GM12878 (cell line): ENCODE data around the gene ARL15. TPM values are rescaled to one million over a fixed set of nuclear protein-coding genes. Genes with fewer than 3 reads are reported as not detected.

Source experiments
- ATAC-seq: fragments of 200-7000 bp; cut with Tn5 transposase; 3 replicates; pipeline ENCODE4 v1.9.1; 2020; ENCODE audit warnings: mild to moderate bottlenecking, moderate library complexity
- BruUV-seq: library from RNA; stranded (reverse); fragments of 400-500 nt; replicated peaks from 2 replicates; lab custom pipeline; 2021; lab: Mats Ljungman, UMichigan
- CTCF ChIA-PET: fragments of 300-600 bp; sonication (Branson Sonifier 250); formaldehyde crosslinking; extraction: SDS; loops from one replicate; lab custom pipeline; 2021; ENCODE audit warnings: inconsistent platforms; lab: Yijun Ruan, JAX
- POLR2A ChIA-PET: fragments of 350-600 bp; formaldehyde crosslinking; extraction: SDS; loops from one replicate; lab custom pipeline; 2021; ENCODE audit warnings: inconsistent platforms; lab: Charles Lee
- RAD21 ChIA-PET: fragments of 300-600 bp; sonication (Branson Sonifier 250); formaldehyde crosslinking; loops from one replicate; lab custom pipeline; 2023; ENCODE audit warnings: antibody characterized with exemption; ENCODE audit not compliant: unreplicated experiment; lab: Charles Lee
- SMC1A ChIA-PET: fragments of 300-600 bp; sonication (Branson Sonifier 250); formaldehyde crosslinking; loops from one replicate; lab custom pipeline; 2023; ENCODE audit not compliant: unreplicated experiment, uncharacterized antibody; lab: Charles Lee
- DNase-seq: peaks from one replicate; pipeline ENCODE4 v3.0.0-alpha.2; 2011; ENCODE audit warnings: low read depth, low spot score
- FAIRE-seq: peaks from 3 replicates; lab custom pipeline; 2011; peaks lifted over from hg19 to GRCh38; lab: Jason Lieb, UNC
- H2AFZ ChIP-seq: 2 replicates; pipeline ENCODE4 v1.6.0; 2011; ENCODE audit warnings: low read depth, low read length, control low read depth; ENCODE audit not compliant: control insufficient read depth
- H3K27ac ChIP-seq: 2 replicates; pipeline ENCODE4 v1.5.1; 2011; ENCODE audit warnings: control low read depth; ENCODE audit not compliant: control insufficient read depth, insufficient read depth
- H3K27me3 ChIP-seq, 2 experiments: replicated peaks in 1 of 2; 2 replicates each; pipeline versions ENCODE4 v1.6.0 to v1.6.1; 2011; ENCODE audit warnings: low read length in 1 of 2; ENCODE audit not compliant: control insufficient read depth in 2 of 2, insufficient read depth in 2 of 2
- H3K36me3 ChIP-seq, 2 experiments: 2 replicates each; pipeline ENCODE4 v1.5.1; 2011; ENCODE audit warnings: low read length in 1 of 2; ENCODE audit not compliant: control insufficient read depth in 2 of 2, insufficient read depth in 2 of 2
- H3K4me1 ChIP-seq: 2 replicates; pipeline ENCODE4 v1.6.1; 2011; ENCODE audit warnings: mild to moderate bottlenecking, low read length, moderate library complexity, mixed read lengths; ENCODE audit not compliant: control insufficient read depth, insufficient read depth
- H3K4me2 ChIP-seq: 2 replicates; pipeline ENCODE4 v1.6.0; 2011; ENCODE audit warnings: control low read depth; ENCODE audit not compliant: control insufficient read depth, insufficient read depth
- H3K4me3 ChIP-seq: fragments of 200-600 bp; sonication (generic); 2 replicates; pipeline ENCODE4 v1.5.1; 2016
- H3K79me2 ChIP-seq: 2 replicates; pipeline ENCODE4 v1.6.0; 2011; ENCODE audit warnings: low read length; ENCODE audit not compliant: control insufficient read depth, insufficient read depth
- H3K9ac ChIP-seq: 2 replicates; pipeline ENCODE4 v1.8.0; 2011; ENCODE audit warnings: low read length, control low read depth, mixed read lengths; ENCODE audit not compliant: control insufficient read depth, insufficient read depth
- H3K9me3 ChIP-seq: replicated peaks from 3 replicates; pipeline ENCODE4 v1.5.1; 2011; ENCODE audit warnings: mild to moderate bottlenecking, low read length; ENCODE audit not compliant: control insufficient read depth, insufficient read depth
- H4K20me1 ChIP-seq: 2 replicates; pipeline ENCODE4 v1.6.0; 2011; ENCODE audit not compliant: control insufficient read depth, insufficient read depth
- BMI1 ChIP-seq: fragments of 450-650 bp; IDR thresholded peaks from 2 replicates; pipeline ENCODE4 v1.6.1; 2016; ENCODE audit warnings: mild to moderate bottlenecking, moderate library complexity, borderline replicate concordance
- IRF4 ChIP-seq: IDR thresholded peaks from 2 replicates; pipeline ENCODE4 v1.6.1; 2011; ENCODE audit warnings: low read depth, low read length
- KLF5 ChIP-seq: fragments of 450-650 bp; IDR thresholded peaks from 2 replicates; pipeline ENCODE4 v1.6.1; 2014; ENCODE audit warnings: mild to moderate bottlenecking; ENCODE audit not compliant: partially characterized antibody
- MYC ChIP-seq: IDR thresholded peaks from 2 replicates; pipeline ENCODE4 v1.6.1; 2011; ENCODE audit warnings: mild to moderate bottlenecking, low read length, moderate library complexity, inconsistent platforms; ENCODE audit not compliant: insufficient read depth, insufficient replicate concordance, insufficient read length, severe bottlenecking
- NFYB ChIP-seq: IDR thresholded peaks from 2 replicates; pipeline ENCODE4 v1.6.1; 2011; ENCODE audit warnings: low read depth, mild to moderate bottlenecking, low read length, improper control_type of control experiment, moderate library complexity; ENCODE audit not compliant: insufficient read depth
- PAX8 ChIP-seq: fragments of 450-650 bp; IDR thresholded peaks from 2 replicates; pipeline ENCODE4 v1.6.1; 2017; ENCODE audit warnings: mild to moderate bottlenecking, moderate library complexity
- RBBP5 ChIP-seq: fragments of 200-600 bp; sonication (generic); conservative IDR thresholded peaks from 2 replicates; pipeline ENCODE4 v1.6.1; 2016
- RELA ChIP-seq: fragments of 450-650 bp; IDR thresholded peaks from 2 replicates; pipeline ENCODE4 v1.8.0; 2014; ENCODE audit warnings: borderline replicate concordance; ENCODE audit not compliant: partially characterized antibody
- RFX5 ChIP-seq: IDR thresholded peaks from 2 replicates; pipeline ENCODE4 v1.6.1; 2011; ENCODE audit warnings: low read depth, low read length, improper control_type of control experiment
- SIX5 ChIP-seq: IDR thresholded peaks from 2 replicates; pipeline ENCODE4 v1.6.1; 2011; ENCODE audit warnings: mild to moderate bottlenecking, low read depth, low read length, moderate library complexity; ENCODE audit not compliant: severe bottlenecking
- SMAD1 ChIP-seq: fragments of 450-650 bp; IDR thresholded peaks from 2 replicates; pipeline ENCODE4 v1.6.1; 2018; ENCODE audit warnings: mild to moderate bottlenecking, low read depth; ENCODE audit not compliant: partially characterized antibody
- SPI1 ChIP-seq: IDR thresholded peaks from 2 replicates; pipeline ENCODE4 v1.6.1; 2011; ENCODE audit warnings: low read depth, mild to moderate bottlenecking, low read length, moderate library complexity, borderline replicate concordance; ENCODE audit not compliant: insufficient read depth
- SREBF1 ChIP-seq: IDR thresholded peaks from 2 replicates; pipeline ENCODE4 v1.6.1; 2012; ENCODE audit warnings: mild to moderate bottlenecking, low read length
- SUZ12 ChIP-seq: fragments of 200-600 bp; sonication (generic); IDR thresholded peaks from one replicate; pipeline ENCODE4 v1.6.1; 2018; ENCODE audit warnings: antibody characterized with exemption, mild to moderate bottlenecking; ENCODE audit not compliant: unreplicated experiment
- TARDBP ChIP-seq: IDR thresholded peaks from 2 replicates; pipeline ENCODE4 v1.6.1; 2016; ENCODE audit warnings: borderline replicate concordance
- TCF12 ChIP-seq: IDR thresholded peaks from 2 replicates; pipeline ENCODE4 v1.6.1; 2011; ENCODE audit warnings: low read depth, mild to moderate bottlenecking, low read length
- TCF7 ChIP-seq: IDR thresholded peaks from 2 replicates; pipeline ENCODE4 v1.6.1; 2014; ENCODE audit warnings: antibody characterized with exemption, borderline replicate concordance
- WGBS: methylation state at CpG from one replicate; pipeline ENCODE4 v1.1.6; 2016; ENCODE audit warnings: low lambda C conversion rate; ENCODE audit not compliant: insufficient replicate concordance, insufficient coverage; ENCODE audit errors: missing lambda C conversion rate; 5-methylcytosine and 5-hydroxymethylcytosine counted together
- in situ Hi-C: fragments of 300-500 bp; cut with MboI; formaldehyde crosslinking; loops from 9 replicates; pipeline ENCODE4 v1.14.3; 2018; ENCODE audit warnings: mixed read lengths
- intact Hi-C: fragments of 100-400 bp; cut with micrococcal nuclease; formaldehyde crosslinking; loops from one replicate; pipeline ENCODE4 v1.14.2; 2022; ENCODE audit not compliant: unreplicated experiment
- polyA plus RNA-seq, 11 experiments: library from polyadenylated mRNA; depleted of rRNA in 4 of 11; unstranded in 6 of 11; stranded (reverse) in 5 of 11; fragments of >200 nt; fragmentation: Nextera tagmentation in 4 of 11; fragmentation: Illumina TruSeq in 1 of 11; extraction: Ambion mirVana in 4 of 11; extraction: Trizol in 1 of 11; gene quantifications; 1 replicate in 1 of 11; 2 replicates in 10 of 11; pipeline versions ENCODE4 v1.2.1 to v1.2.3, GENCODE V29; 2011 to 2016; ENCODE audit warnings: inconsistent platforms in 2 of 11, missing spikeins in 2 of 11, low read depth in 1 of 11
- total RNA-seq, 4 experiments: library from RNA; depleted of rRNA in 3 of 4; stranded (reverse); fragments of >200 nt in 3 of 4; fragmentation: Illumina TruSeq in 1 of 4; extraction: Trizol in 1 of 4; gene quantifications; 2 replicates each; pipeline versions ENCODE4 v1.2.1 to v1.2.3, GENCODE V29; 2013 to 2021
- TF ChIP-seq, protein P1 (sequence below): fragments of 450-650 bp; formaldehyde crosslinking; IDR thresholded peaks from 2 replicates; pipeline ENCODE4 v1.4.0; 2022; ENCODE audit warnings: mild to moderate bottlenecking, moderate library complexity

ARL15 gene
- total and polyA plus RNA-seq, 10 of the 15 experiments (the other 5 are each of a cell fraction or from before 2014, with no cell fraction given), result 3.6 to 11.0 (median 7.7) TPM

DNA sequence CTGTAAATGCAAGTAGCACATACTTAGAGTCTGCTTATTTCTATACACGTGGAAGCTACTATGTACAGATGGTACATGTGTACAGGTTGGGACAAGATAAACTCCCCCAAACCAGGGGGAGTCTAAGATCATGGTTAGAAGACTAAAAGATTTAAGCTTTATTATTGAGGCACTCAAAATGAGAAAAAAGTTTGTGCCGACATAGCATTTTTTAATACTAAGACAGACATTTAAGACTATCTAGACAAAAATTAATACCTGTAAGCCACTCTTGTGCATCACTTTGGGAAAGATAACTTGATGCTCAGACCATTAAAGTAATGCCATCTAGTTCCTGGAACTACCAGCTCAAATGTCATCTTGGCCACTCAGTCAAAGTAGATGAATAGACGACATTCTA, 279.4 kb downstream of the ARL15 start:
- no peak overlapping the region for H2AFZ ChIP-seq
- H4K20me1 ChIP-seq, result no peaks in the 10 kb centered on the region
- no peak overlapping the region for H3K4me3 ChIP-seq
- no peak overlapping the region for H3K9ac ChIP-seq
- no peaks in the 10 kb centered on the region for H3K27me3 ChIP-seq
- H3K4me2 ChIP-seq, result no peak overlapping the region
- H3K27ac ChIP-seq, result no peak overlapping the region
- POLR2A ChIA-PET, result no interaction called here
- intact Hi-C loops, result no loop called here
- SMC1A ChIA-PET, result interaction anchor here (0.8 kb wide), 1 partner anchor 19 kb away, joined by 3 read pairs; no protein-coding TSS in a partner anchor
- no peak for DNase-seq
- FAIRE-seq, result no peak
- H3K36me3 ChIP-seq, result no peaks in the 10 kb centered on the region
- WGBS, result 91% methylated on average over 3 of the region's 3 CpGs
- no peaks in the 10 kb centered on the region for H3K79me2 ChIP-seq
- no TSS peak for BruUV-seq
- no peaks in the 10 kb centered on the region for H3K4me1 ChIP-seq
- no peaks in the 10 kb centered on the region for H3K9me3 ChIP-seq
- no peak for ATAC-seq
- RAD21 ChIA-PET, result no interaction called here
- in situ Hi-C loops, result no loop called here
- CTCF ChIA-PET, result no interaction called here
- TF ChIP-seq TCF7 (no peak), TARDBP (no peak), SREBF1 (no peak), RFX5 (no peak), SUZ12 (no peak), SMAD1 (no peak), SPI1 (no peak), SIX5 (no peak), KLF5 (no peak)

DNA sequence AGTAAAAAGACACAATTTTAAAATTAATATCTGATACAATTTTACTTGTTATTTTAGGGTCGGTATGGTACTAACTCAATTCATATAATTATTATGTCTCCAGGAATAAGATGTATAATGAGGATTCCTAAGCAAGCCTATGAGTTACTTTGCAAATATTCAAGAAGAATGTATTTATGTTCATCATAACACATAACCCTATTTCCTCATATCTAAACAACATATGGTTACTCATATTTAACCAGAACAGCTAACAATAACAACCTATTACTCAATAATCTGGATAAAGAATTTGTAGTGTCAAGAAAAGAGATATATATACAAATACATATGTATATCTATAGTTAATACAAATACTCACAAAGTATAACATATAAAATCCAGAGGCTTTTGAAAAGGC, 285.9 kb downstream of the ARL15 start:
- Histone ChIP-seq H3K4me2 (no peak overlapping the region), H4K20me1 (no peaks in the 10 kb centered on the region), H3K27me3 (no peaks in the 10 kb centered on the region), H3K9ac (no peak overlapping the region), H3K79me2 (no peaks in the 10 kb centered on the region), H3K4me3 (no peak overlapping the region), H2AFZ (no peak overlapping the region), H3K9me3 (no peaks in the 10 kb centered on the region), H3K36me3 (no peaks in the 10 kb centered on the region), H3K4me1 (no peaks in the 10 kb centered on the region), H3K27ac (no peak overlapping the region)
- ATAC-seq, result no peak
- ChIA-PET RAD21 (no interaction called here), SMC1A (no interaction called here), POLR2A (no interaction called here), CTCF (no interaction called here)
- BruUV-seq, result no TSS peak
- intact Hi-C loops (no loop called here), in situ Hi-C loops (no loop called here)
- WGBS, result 45% methylated on average over 1 of the region's 1 CpG
- no peak for DNase-seq
- no peak for FAIRE-seq
- TF ChIP-seq PAX8 (no peak), RELA (no peak), IRF4 (no peak), RBBP5 (no peak), TCF12 (no peak), MYC (no peak), BMI1 (no peak), SPI1 (no peak), KLF5 (no peak), NFYB (no peak)
- TF ChIP-seq, protein P1, sequence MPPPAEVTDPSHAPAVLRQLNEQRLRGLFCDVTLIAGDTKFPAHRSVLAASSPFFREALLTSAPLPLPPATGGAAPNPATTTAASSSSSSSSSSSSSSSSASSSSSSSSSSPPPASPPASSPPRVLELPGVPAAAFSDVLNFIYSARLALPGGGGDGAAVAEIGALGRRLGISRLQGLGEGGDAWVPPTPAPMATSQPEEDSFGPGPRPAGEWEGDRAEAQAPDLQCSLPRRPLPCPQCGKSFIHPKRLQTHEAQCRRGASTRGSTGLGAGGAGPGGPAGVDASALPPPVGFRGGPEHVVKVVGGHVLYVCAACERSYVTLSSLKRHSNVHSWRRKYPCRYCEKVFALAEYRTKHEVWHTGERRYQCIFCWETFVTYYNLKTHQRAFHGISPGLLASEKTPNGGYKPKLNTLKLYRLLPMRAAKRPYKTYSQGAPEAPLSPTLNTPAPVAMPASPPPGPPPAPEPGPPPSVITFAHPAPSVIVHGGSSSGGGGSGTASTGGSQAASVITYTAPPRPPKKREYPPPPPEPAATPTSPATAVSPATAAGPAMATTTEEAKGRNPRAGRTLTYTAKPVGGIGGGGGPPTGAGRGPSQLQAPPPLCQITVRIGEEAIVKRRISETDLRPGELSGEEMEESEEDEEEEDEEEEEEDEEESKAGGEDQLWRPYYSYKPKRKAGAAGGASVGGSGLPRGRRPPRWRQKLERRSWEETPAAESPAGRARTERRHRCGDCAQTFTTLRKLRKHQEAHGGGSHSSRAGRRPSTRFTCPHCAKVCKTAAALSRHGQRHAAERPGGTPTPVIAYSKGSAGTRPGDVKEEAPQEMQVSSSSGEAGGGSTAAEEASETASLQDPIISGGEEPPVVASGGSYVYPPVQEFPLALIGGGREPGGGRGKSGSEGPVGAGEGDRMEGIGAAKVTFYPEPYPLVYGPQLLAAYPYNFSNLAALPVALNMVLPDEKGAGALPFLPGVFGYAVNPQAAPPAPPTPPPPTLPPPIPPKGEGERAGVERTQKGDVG (CRISPR knock-in tag), result no peak
